Measurements from ENCODE around the gene KIRREL1.

KIRREL1 gene

GRCh38 chr1:158014731-158015320 lies 21.4 kb downstream of the KIRREL1 start:
- no peak for DNase-seq (ENCODE audit: low spot score)
- no peak for TF ChIP-seq CTCF (IDR thresholded peaks at IDR 0.05)
- H3K27ac ChIP-seq, result peak overlapping the region; percentile 83 to 94
- H3K4me3 ChIP-seq, result peak overlapping the region; percentile 27

- TF ChIP-seq CTCF (IDR thresholded peaks at IDR 0.05), result no peak
- DNase-seq (ENCODE audit: low spot score), result no peak
- Histone ChIP-seq H3K4me3 (no peak overlapping the region), H3K27ac (peak overlapping the region; percentile 82 to 94)
These were observed 23.3 kb downstream of the KIRREL1 start for GRCh38 chr1:158016651-158017335.

- Histone ChIP-seq H3K27ac (peak overlapping the region; percentile 82 to 93), H3K4me3 (no peak overlapping the region)
- no peak for DNase-seq (ENCODE audit: low spot score)
- TF ChIP-seq CTCF (IDR thresholded peaks at IDR 0.05), result no peak
These were observed 24.6 kb downstream of the KIRREL1 start for GRCh38 chr1:158017800-158018595.

- Histone ChIP-seq H3K4me3 (peak overlapping the region; percentile 46), H3K27ac (peak overlapping the region; percentile 82 to 93)
- peak; percentile 83 for DNase-seq (ENCODE audit: low spot score)
- TF ChIP-seq CTCF (IDR thresholded peaks at IDR 0.05), result no peak
These were observed 25.9 kb downstream of the KIRREL1 start for GRCh38 chr1:158019171-158019868.

GRCh38 chr1:158020259-158020885 lies 26.9 kb downstream of the KIRREL1 start:
- no peak for DNase-seq (ENCODE audit: low spot score)
- peak overlapping the region; percentile 46 for H3K4me3 ChIP-seq
- peak overlapping the region; percentile 82 to 93 for H3K27ac ChIP-seq
- no peak for TF ChIP-seq CTCF (IDR thresholded peaks at IDR 0.05)

- TF ChIP-seq CTCF (IDR thresholded peaks at IDR 0.05), result no peak
- Histone ChIP-seq H3K4me3 (no peak overlapping the region), H3K27ac (peak overlapping the region; percentile 82 to 93)
- no peak for DNase-seq (ENCODE audit: low spot score)
These were observed 27.6 kb downstream of the KIRREL1 start for GRCh38 chr1:158020886-158021620.
